CD4-positive, alpha-beta T cell (primary cell): ENCODE measurements around the gene RNF220. TPM values are rescaled to one million over a fixed set of nuclear protein-coding genes. Genes with fewer than 3 reads are reported as not detected.

ENCODE experiments used
- ATAC-seq: fragments of 200-7000 bp; cut with Tn5 transposase; one replicate; pipeline ENCODE4 v1.10.0; 2022; ENCODE audit warnings: mild to moderate bottlenecking; ENCODE audit not compliant: poor library complexity
- CTCF ChIA-PET: fragments of 350-600 bp; sonication (Branson Sonifier 250); formaldehyde crosslinking; loops from one replicate; lab custom pipeline; 2021; ENCODE audit warnings: antibody characterized with exemption, inconsistent platforms; lab: Charles Lee
- POLR2A ChIA-PET: fragments of 350-600 bp; sonication (Branson Sonifier 250); formaldehyde crosslinking; loops from one replicate; lab custom pipeline; 2021; ENCODE audit warnings: antibody characterized with exemption, inconsistent platforms; lab: Charles Lee
- DNase-seq, 14 experiments: peaks; one replicate each; pipeline ENCODE4 v3.0.0-alpha.2; 2013 to 2020; ENCODE audit warnings: mixed read lengths in 2 of 14
- H3K27ac ChIP-seq, 2 donors: one replicate each; pipeline versions ENCODE4 v1.5.1 to v1.7.0; 2013; ENCODE audit warnings: low read length in 2 of 2, low read depth in 1 of 2, mild to moderate bottlenecking in 1 of 2
- H3K27me3 ChIP-seq, 2 experiments: 1 replicate in 1 of 2; 2 replicates in 1 of 2; pipeline versions ENCODE4 v1.6.1 to v1.7.0; 2013; ENCODE audit warnings: low read length in 2 of 2, control low read depth in 1 of 2, mild to moderate bottlenecking in 1 of 2, moderate library complexity in 1 of 2; ENCODE audit not compliant: insufficient read depth in 2 of 2, control insufficient read depth in 1 of 2
- H3K36me3 ChIP-seq: one replicate; pipeline ENCODE4 v1.6.1; 2013; ENCODE audit warnings: low read length, control low read depth; ENCODE audit not compliant: insufficient read depth
- H3K4me1 ChIP-seq: one replicate; pipeline ENCODE4 v1.6.1; 2013; ENCODE audit warnings: low read length, control low read depth; ENCODE audit not compliant: insufficient read depth
- H3K4me3 ChIP-seq: one replicate; pipeline ENCODE4 v1.5.1; 2013; ENCODE audit warnings: mild to moderate bottlenecking, low read length, moderate library complexity
- H3K9me3 ChIP-seq, 2 experiments: 1 replicate in 1 of 2; 2 replicates in 1 of 2; pipeline versions ENCODE4 v1.6.1 to v1.7.0; 2013; ENCODE audit warnings: low read length in 2 of 2, mild to moderate bottlenecking in 2 of 2, control low read depth in 1 of 2, moderate library complexity in 1 of 2; ENCODE audit not compliant: control insufficient read depth in 1 of 2, insufficient read depth in 1 of 2
- H3K27ac Mint-ChIP-seq: one replicate; pipeline ENCODE4 v1.8.0; 2020; ENCODE audit warnings: mixed read lengths
- H3K27me3 Mint-ChIP-seq: one replicate; pipeline ENCODE4 v1.8.0; 2021; ENCODE audit warnings: mixed read lengths
- H3K36me3 Mint-ChIP-seq: one replicate; pipeline ENCODE4 v1.8.0; 2021; ENCODE audit warnings: low read depth, mixed read lengths
- H3K4me1 Mint-ChIP-seq: one replicate; pipeline ENCODE4 v1.8.0; 2021; ENCODE audit warnings: low read depth, mixed read lengths
- H3K4me3 Mint-ChIP-seq: one replicate; pipeline ENCODE4 v1.8.0; 2020; ENCODE audit warnings: mild to moderate bottlenecking, mixed read lengths
- H3K9me3 Mint-ChIP-seq: one replicate; pipeline ENCODE4 v1.8.0; 2020; ENCODE audit warnings: mixed read lengths
- CTCF ChIP-seq: fragments of 200-600 bp; IDR thresholded peaks from one replicate; pipeline ENCODE4 v1.8.0; 2022; ENCODE audit warnings: antibody characterized with exemption, mild to moderate bottlenecking
- intact Hi-C, 2 experiments: fragments of 100-400 bp; cut with DNase I in 1 of 2; cut with micrococcal nuclease in 1 of 2; formaldehyde crosslinking; loops; one replicate each; pipeline versions ENCODE4 v1.15.1 to v1.9.0; 2023 to 2025; cut with DNase I, micrococcal nuclease
- total RNA-seq, 174 experiments: library from RNA in 2 of 174; stranded (reverse) in 2 of 174; gene quantifications; one replicate each; pipeline ENCODE4 v1.2.3 and lab custom pipeline; 2021 to 2026

Gene RNF220
- total RNA-seq, 2 experiments from 2014 or later: 76.0 to 77.9 TPM

- no peaks in the 10 kb centered on the region for H3K4me1 Mint-ChIP-seq
- H3K36me3 Mint-ChIP-seq: no peaks in the 10 kb centered on the region
- H3K9me3 ChIP-seq: no peaks in the 10 kb centered on the region
- ChIA-PET CTCF (no interaction called here), POLR2A (no interaction called here)
- intact Hi-C loops: no loop called here
- H3K27ac Mint-ChIP-seq: no peak overlapping the region
- no peak overlapping the region for H3K4me3 ChIP-seq
- no peak overlapping the region for H3K4me3 Mint-ChIP-seq
- no peak for ATAC-seq
- no peaks in the 10 kb centered on the region for H3K27me3 ChIP-seq
- H3K27ac ChIP-seq: no peak overlapping the region
- H3K4me1 ChIP-seq: no peaks in the 10 kb centered on the region
- peaks cover 8% of the 10 kb centered on the region for H3K27me3 Mint-ChIP-seq
- no peaks in the 10 kb centered on the region for H3K9me3 Mint-ChIP-seq
- DNase-seq: no peak
- TF ChIP-seq CTCF: no peak
- no peaks in the 10 kb centered on the region for H3K36me3 ChIP-seq
These were observed 144.5 kb downstream of the RNF220 start for GRCh38 chr1:44549510-44549909.

GRCh38 chr1:44553127-44553758, 148.2 kb downstream of the RNF220 start:
- H3K27ac Mint-ChIP-seq: no peak overlapping the region
- H3K27me3 Mint-ChIP-seq: no peaks in the 10 kb centered on the region
- Histone ChIP-seq H3K36me3 (no peaks in the 10 kb centered on the region), H3K27ac (no peak overlapping the region), H3K4me3 (no peak overlapping the region), H3K4me1 (no peaks in the 10 kb centered on the region), H3K9me3 (no peaks in the 10 kb centered on the region), H3K27me3 (no peaks in the 10 kb centered on the region)
- intact Hi-C loops: no loop called here
- H3K4me3 Mint-ChIP-seq: no peak overlapping the region
- ChIA-PET CTCF (no interaction called here), POLR2A (no interaction called here)
- DNase-seq: no peak
- ATAC-seq: no peak
- no peaks in the 10 kb centered on the region for H3K9me3 Mint-ChIP-seq
- H3K4me1 Mint-ChIP-seq: no peaks in the 10 kb centered on the region
- H3K36me3 Mint-ChIP-seq: no peaks in the 10 kb centered on the region
- no peak for TF ChIP-seq CTCF

- Histone ChIP-seq H3K4me3 (no peak overlapping the region), H3K36me3 (no peaks in the 10 kb centered on the region), H3K27me3 (no peaks in the 10 kb centered on the region), H3K9me3 (no peaks in the 10 kb centered on the region), H3K27ac (no peak overlapping the region), H3K4me1 (no peaks in the 10 kb centered on the region)
- no peak for DNase-seq
- CTCF ChIA-PET: no interaction called here
- ATAC-seq: no peak
- Mint-ChIP-seq H3K4me3 (no peak overlapping the region), H3K27ac (no peak overlapping the region), H3K9me3 (no peaks in the 10 kb centered on the region), H3K4me1 (no peaks in the 10 kb centered on the region), H3K36me3 (no peaks in the 10 kb centered on the region), H3K27me3 (no peaks in the 10 kb centered on the region)
- no peak for TF ChIP-seq CTCF
- intact Hi-C loops: no loop called here
- POLR2A ChIA-PET: no interaction called here
These were observed 148.7 kb downstream of the RNF220 start for GRCh38 chr1:44553771-44554170.
